ENCODE results near the gene PNMT. TPM values are rescaled to one million over a fixed set of nuclear protein-coding genes. Genes with fewer than 3 reads are reported as not detected.

Gene PNMT
- total and polyA plus RNA-seq, 2 donors (not counting 1 experiment from before 2014, with no cell fraction given), result 0.13 to 0.76 TPM

GRCh38 chr17:39639566-39640458 lies 28.4 kb upstream of the PNMT start:
- no peak overlapping the region for H3K4me3 ChIP-seq (ENCODE audit: control extremely low read depth in 1 of 5, extremely low read depth in 1 of 5, insufficient read depth in 1 of 5, low read depth in 2 of 5, low read length in 4 of 5)
- H3K9ac ChIP-seq (ENCODE audit: low read length), result no peak overlapping the region
- peak overlapping the region; percentile 35 for H3K4me2 ChIP-seq (replicated peaks; ENCODE audit: low read depth, low read length, poor library complexity, severe bottlenecking)
- peaks cover 100% of the 10 kb centered on the region for H3K79me2 ChIP-seq (ENCODE audit: control insufficient read depth, insufficient read depth, low read length)
- 97% methylated on average over 11 of the region's 11 CpGs for WGBS (ENCODE audit: insufficient coverage)
- no peaks in the 10 kb centered on the region for H3K9me3 ChIP-seq (ENCODE audit: control extremely low read depth in 1 of 3, control insufficient read depth in 2 of 3, insufficient read depth in 1 of 3, low read length in 2 of 3)
- H3K27ac Mint-ChIP-seq, result peak overlapping the region; percentile 29
- intact Hi-C loops (cut with micrococcal nuclease), result loop anchor here (5.0 kb wide), 2 partner anchors 112 to 342 kb away; partner anchors contain the start of gene PSMD3
- H3K27ac ChIP-seq (ENCODE audit: low read length in 2 of 2), result no peak overlapping the region
- H2AFZ ChIP-seq (ENCODE audit: insufficient read depth, low read depth, low read length, poor library complexity, severe bottlenecking), result no peak overlapping the region
- peaks cover 0 to under 1% of the 10 kb centered on the region in 2 experiments for H3K36me3 ChIP-seq (replicated peaks in 1 of 2; ENCODE audit: control extremely low read depth in 1 of 2, control insufficient read depth in 1 of 2, extremely low read depth in 1 of 2, insufficient read depth in 2 of 2, low read length in 1 of 2)
- ATAC-seq (ENCODE audit: low read depth), result no peak
- ChIA-PET CTCF (interaction anchor here (0.6 to 5.6 kb wide), 6 partner anchors 12 to 90 kb away, joined by 3 to 61 read pairs (median 8); partner anchors contain the start of genes MIEN1 and PNMT), POLR2A (interaction anchor here (0.6 kb wide), 1 partner anchor 190 kb away, joined by 3 read pairs; no protein-coding TSS in a partner anchor)
- DNase-seq, result no peak
- peaks cover 68% of the 10 kb centered on the region for H4K20me1 ChIP-seq (ENCODE audit: control insufficient read depth, insufficient read depth, low read length, poor library complexity, severe bottlenecking)
- TF ChIP-seq CTCF (IDR thresholded peaks at IDR 0.05) (no peak), EZH2 (IDR thresholded peaks at IDR 0.05; ENCODE audit: borderline replicate concordance, insufficient read depth, low read depth, low read length, poor library complexity, severe bottlenecking) (no peak)
- H3K4me3 Mint-ChIP-seq, result peak overlapping the region; percentile 32
- H3K27me3 Mint-ChIP-seq, result no peaks in the 10 kb centered on the region
- no peaks in the 10 kb centered on the region for H3K9me3 Mint-ChIP-seq (ENCODE audit: insufficient read depth)
- H3K4me1 ChIP-seq (ENCODE audit: control insufficient read depth in 2 of 2, insufficient read depth in 2 of 2, low read length in 2 of 2), result peaks cover 45 to 65% of the 10 kb centered on the region in 2 donors
- peaks cover 75% of the 10 kb centered on the region for H3K4me1 Mint-ChIP-seq
- no peaks in the 10 kb centered on the region for H3K27me3 ChIP-seq (replicated peaks in 1 of 4; ENCODE audit: control extremely low read depth in 1 of 4, control insufficient read depth in 3 of 4, insufficient read depth in 4 of 4, low read length in 3 of 4)
